ENCODE measurements around the gene TRPV3.

The TRPV3 gene

DNA sequence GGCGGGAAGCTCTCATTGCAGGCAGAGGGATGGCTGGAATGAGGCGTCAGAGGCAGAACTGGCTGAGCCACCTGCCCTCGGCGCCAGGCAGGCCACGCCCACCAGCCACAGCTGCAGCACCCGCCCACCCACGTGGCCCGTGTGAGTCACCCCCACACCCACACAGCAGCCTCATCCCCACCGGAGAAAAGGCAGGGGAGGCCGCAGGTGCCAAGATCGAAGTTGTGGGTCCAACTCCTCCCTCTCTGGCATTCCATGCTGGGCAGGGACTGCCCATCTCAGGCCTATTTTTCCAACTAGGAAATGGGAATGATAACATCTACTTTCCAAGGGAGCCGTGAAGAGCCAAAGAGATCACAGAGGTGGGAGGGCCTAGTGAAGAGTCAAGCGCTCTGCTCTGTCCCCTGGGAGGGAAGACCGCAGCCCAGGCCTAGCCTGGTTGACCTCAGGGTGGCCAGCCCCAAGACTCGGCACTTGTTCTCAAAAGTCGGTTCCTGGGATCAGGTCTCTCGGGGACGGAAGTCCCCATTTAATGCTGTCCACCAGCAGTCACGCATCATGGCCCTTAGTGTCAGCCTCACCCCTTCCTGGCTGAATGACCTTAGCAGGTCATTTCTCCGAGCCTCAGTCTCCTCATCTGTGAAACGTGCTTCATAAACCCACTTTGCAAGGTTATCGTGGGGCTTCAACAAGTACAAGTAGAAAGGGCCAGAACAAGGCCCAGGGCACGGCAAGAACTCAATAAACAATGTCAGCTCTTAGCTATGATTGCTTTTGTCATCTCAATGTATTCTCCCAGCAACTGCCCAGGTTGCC is at the start of gene TRPV3:
Gene TRPV3 (minus strand): TSS at position 45 of the 816 bp plus-strand sequence. CDS start 2,962 bp downstream, outside the sequence.
- H3K9ac ChIP-seq (ENCODE audit: low read depth, low read length) = no peak within 1 kb of the TSS
- H3K36me3 ChIP-seq (ENCODE audit: insufficient read depth, low read length) = no peaks in the 10 kb centered on the region

DNA sequence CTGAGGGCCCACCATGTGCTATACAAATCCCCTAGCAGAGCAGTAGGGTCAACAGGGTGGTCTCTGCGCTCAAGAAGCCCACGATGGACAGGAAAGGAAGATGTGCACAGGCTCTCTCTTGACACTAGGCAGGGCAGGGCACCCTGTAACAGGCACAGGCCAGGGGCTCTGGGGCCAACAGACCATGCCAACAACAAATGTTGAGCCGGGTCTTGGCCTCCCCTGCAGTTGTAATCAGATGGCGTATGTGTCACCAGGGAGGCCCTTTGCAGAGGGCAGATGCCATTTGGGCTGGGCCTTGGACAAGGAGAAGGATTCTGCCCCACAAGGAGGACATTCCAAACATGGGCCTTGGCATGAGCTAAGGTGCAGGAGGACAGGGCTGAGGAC is 46.3 kb upstream of the TRPV3 start:
- H2AFZ ChIP-seq (ENCODE audit: low read depth, low read length) = no peak overlapping the region
- no peak for ATAC-seq (ENCODE audit: insufficient read depth, low read depth)
- TF ChIP-seq, protein P1, sequence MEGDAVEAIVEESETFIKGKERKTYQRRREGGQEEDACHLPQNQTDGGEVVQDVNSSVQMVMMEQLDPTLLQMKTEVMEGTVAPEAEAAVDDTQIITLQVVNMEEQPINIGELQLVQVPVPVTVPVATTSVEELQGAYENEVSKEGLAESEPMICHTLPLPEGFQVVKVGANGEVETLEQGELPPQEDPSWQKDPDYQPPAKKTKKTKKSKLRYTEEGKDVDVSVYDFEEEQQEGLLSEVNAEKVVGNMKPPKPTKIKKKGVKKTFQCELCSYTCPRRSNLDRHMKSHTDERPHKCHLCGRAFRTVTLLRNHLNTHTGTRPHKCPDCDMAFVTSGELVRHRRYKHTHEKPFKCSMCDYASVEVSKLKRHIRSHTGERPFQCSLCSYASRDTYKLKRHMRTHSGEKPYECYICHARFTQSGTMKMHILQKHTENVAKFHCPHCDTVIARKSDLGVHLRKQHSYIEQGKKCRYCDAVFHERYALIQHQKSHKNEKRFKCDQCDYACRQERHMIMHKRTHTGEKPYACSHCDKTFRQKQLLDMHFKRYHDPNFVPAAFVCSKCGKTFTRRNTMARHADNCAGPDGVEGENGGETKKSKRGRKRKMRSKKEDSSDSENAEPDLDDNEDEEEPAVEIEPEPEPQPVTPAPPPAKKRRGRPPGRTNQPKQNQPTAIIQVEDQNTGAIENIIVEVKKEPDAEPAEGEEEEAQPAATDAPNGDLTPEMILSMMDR (IDR thresholded peaks at IDR 0.05; ENCODE audit: borderline replicate concordance, extremely low read depth, low read length, poor library complexity, severe bottlenecking) = no peak
- TF ChIP-seq EZH2 (IDR thresholded peaks at IDR 0.05; ENCODE audit: borderline replicate concordance, low read depth, low read length, severe bottlenecking) = no peak

More for the DNA sequence above, at the start of gene TRPV3:
- no peak for TF ChIP-seq EZH2 (IDR thresholded peaks at IDR 0.05; ENCODE audit: borderline replicate concordance, low read depth, low read length, severe bottlenecking)
- TF ChIP-seq, protein P1 (IDR thresholded peaks at IDR 0.05; ENCODE audit: borderline replicate concordance, extremely low read depth, low read length, poor library complexity, severe bottlenecking) = no peak
- DNase-seq (peak; percentile 44), ATAC-seq (ENCODE audit: insufficient read depth, low read depth) (peak; percentile 71)
- no peaks in the 10 kb centered on the region for H4K20me1 ChIP-seq (ENCODE audit: insufficient read depth, low read length)
- H3K9me3 ChIP-seq (ENCODE audit: insufficient read depth, low read length, severe bottlenecking) = no peaks in the 10 kb centered on the region
- H3K4me1 ChIP-seq (ENCODE audit: insufficient read depth, low read length) = no peaks in the 10 kb centered on the region
- no peak within 1 kb of the TSS for H3K4me3 ChIP-seq (ENCODE audit: low read depth in 1 of 2, low read length in 2 of 2)
- H3K4me2 ChIP-seq (ENCODE audit: insufficient read depth, low read length) = no peak within 1 kb of the TSS
- no peaks in the 10 kb centered on the region for H3K79me2 ChIP-seq (ENCODE audit: insufficient read depth, low read length)
- no peak within 1 kb of the TSS for H3K27ac ChIP-seq (ENCODE audit: low read length)
- H3K27me3 ChIP-seq (ENCODE audit: insufficient read depth, low read length, poor library complexity) = no peaks in the 10 kb centered on the region
- no peak within 1 kb of the TSS for H2AFZ ChIP-seq (ENCODE audit: low read depth, low read length)

DNA sequence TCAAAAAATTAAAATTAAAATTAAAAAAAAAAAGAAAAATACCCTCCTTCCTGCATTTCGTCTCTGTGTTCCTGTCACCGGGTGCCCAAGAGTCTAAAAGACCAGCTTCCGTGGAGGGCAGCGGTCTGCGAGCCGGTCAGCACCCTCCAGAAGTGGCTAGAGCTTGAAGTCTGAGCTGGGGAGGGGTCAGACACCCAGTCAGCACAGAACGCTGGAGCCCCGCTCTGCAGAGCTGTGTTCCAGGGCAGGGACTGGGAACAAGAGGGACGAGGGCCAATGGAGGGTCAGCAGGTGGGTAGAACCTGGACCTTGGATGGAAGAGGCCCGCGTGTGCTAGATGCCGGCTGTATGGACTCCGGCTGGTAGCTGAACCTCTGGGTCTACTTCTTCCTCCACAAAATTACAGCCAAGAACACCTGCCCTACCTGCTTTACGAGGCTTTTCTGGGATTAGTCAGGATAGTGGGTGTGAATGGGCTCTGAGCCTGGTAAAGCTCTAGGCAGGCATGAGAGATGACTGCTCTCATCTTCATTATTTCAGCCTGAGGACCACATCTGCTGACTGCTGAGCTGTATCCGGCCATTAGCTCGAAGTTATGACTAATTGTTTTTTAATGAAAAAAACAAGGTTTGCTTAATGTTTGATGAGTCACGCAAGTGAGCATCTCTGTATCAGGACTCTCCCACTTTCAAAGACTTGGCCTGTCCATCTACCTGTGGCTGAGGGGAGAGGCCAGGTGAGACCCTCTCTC is 45.7 kb upstream of the TRPV3 start:
- Histone ChIP-seq H3K4me1 (ENCODE audit: insufficient read depth, low read length) (no peaks in the 10 kb centered on the region), H3K27me3 (ENCODE audit: insufficient read depth, low read length, poor library complexity) (no peaks in the 10 kb centered on the region), H3K27ac (ENCODE audit: low read length) (no peak overlapping the region), H3K9me3 (ENCODE audit: insufficient read depth, low read length, severe bottlenecking) (no peaks in the 10 kb centered on the region), H3K4me2 (ENCODE audit: insufficient read depth, low read length) (no peak overlapping the region), H4K20me1 (ENCODE audit: insufficient read depth, low read length) (peaks cover 3% of the 10 kb centered on the region), H3K9ac (ENCODE audit: low read depth, low read length) (no peak overlapping the region), H3K36me3 (ENCODE audit: insufficient read depth, low read length) (peaks cover 12% of the 10 kb centered on the region), H2AFZ (ENCODE audit: low read depth, low read length) (no peak overlapping the region), H3K79me2 (ENCODE audit: insufficient read depth, low read length) (no peaks in the 10 kb centered on the region), H3K4me3 (ENCODE audit: low read depth in 1 of 2, low read length in 2 of 2) (no peak overlapping the region)
- DNase-seq (no peak), ATAC-seq (ENCODE audit: insufficient read depth, low read depth) (no peak)
- TF ChIP-seq, protein P1 (IDR thresholded peaks at IDR 0.05; ENCODE audit: borderline replicate concordance, extremely low read depth, low read length, poor library complexity, severe bottlenecking) = no peak
- TF ChIP-seq EZH2 (IDR thresholded peaks at IDR 0.05; ENCODE audit: borderline replicate concordance, low read depth, low read length, severe bottlenecking) = no peak

More for the DNA sequence above, 46.3 kb upstream of the TRPV3 start:
- no peaks in the 10 kb centered on the region for H3K79me2 ChIP-seq (ENCODE audit: insufficient read depth, low read length)
- H3K36me3 ChIP-seq (ENCODE audit: insufficient read depth, low read length) = peaks cover 16% of the 10 kb centered on the region
- no peak overlapping the region for H3K27ac ChIP-seq (ENCODE audit: low read length)
- H3K27me3 ChIP-seq (ENCODE audit: insufficient read depth, low read length, poor library complexity) = no peaks in the 10 kb centered on the region
- no peaks in the 10 kb centered on the region for H3K4me1 ChIP-seq (ENCODE audit: insufficient read depth, low read length)
- no peak overlapping the region for H3K9ac ChIP-seq (ENCODE audit: low read depth, low read length)
- no peak overlapping the region for H3K4me2 ChIP-seq (ENCODE audit: insufficient read depth, low read length)
- H4K20me1 ChIP-seq (ENCODE audit: insufficient read depth, low read length) = peaks cover 3% of the 10 kb centered on the region
- H3K9me3 ChIP-seq (ENCODE audit: insufficient read depth, low read length, severe bottlenecking) = no peaks in the 10 kb centered on the region
- DNase-seq = no peak
- no peak overlapping the region for H3K4me3 ChIP-seq (ENCODE audit: low read depth in 1 of 2, low read length in 2 of 2)

All from DND-41 (cell line).